GM23338 (cell line): ENCODE data around the gene GOLGA8B.

Experiments
- TF ChIP-seq, protein P1 (sequence below): IDR thresholded peaks from 2 replicates; pipeline ENCODE4 v1.6.1; 2016; ENCODE audit warnings: antibody characterized with exemption
- TF ChIP-seq, protein P2 (sequence below), 2 experiments: fragments of 200-600 bp in 1 of 2; sonication (generic) in 1 of 2; conservative IDR thresholded peaks; 2 replicates each; pipeline versions ENCODE4 v1.5.1 to v1.6.1; 2016 to 2017; ENCODE audit warnings: antibody characterized with exemption in 2 of 2, low read depth in 2 of 2, mild to moderate bottlenecking in 2 of 2, moderate library complexity in 1 of 2

- TF ChIP-seq, protein P1, sequence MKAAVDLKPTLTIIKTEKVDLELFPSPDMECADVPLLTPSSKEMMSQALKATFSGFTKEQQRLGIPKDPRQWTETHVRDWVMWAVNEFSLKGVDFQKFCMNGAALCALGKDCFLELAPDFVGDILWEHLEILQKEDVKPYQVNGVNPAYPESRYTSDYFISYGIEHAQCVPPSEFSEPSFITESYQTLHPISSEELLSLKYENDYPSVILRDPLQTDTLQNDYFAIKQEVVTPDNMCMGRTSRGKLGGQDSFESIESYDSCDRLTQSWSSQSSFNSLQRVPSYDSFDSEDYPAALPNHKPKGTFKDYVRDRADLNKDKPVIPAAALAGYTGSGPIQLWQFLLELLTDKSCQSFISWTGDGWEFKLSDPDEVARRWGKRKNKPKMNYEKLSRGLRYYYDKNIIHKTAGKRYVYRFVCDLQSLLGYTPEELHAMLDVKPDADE = no peak
- TF ChIP-seq, protein P2, sequence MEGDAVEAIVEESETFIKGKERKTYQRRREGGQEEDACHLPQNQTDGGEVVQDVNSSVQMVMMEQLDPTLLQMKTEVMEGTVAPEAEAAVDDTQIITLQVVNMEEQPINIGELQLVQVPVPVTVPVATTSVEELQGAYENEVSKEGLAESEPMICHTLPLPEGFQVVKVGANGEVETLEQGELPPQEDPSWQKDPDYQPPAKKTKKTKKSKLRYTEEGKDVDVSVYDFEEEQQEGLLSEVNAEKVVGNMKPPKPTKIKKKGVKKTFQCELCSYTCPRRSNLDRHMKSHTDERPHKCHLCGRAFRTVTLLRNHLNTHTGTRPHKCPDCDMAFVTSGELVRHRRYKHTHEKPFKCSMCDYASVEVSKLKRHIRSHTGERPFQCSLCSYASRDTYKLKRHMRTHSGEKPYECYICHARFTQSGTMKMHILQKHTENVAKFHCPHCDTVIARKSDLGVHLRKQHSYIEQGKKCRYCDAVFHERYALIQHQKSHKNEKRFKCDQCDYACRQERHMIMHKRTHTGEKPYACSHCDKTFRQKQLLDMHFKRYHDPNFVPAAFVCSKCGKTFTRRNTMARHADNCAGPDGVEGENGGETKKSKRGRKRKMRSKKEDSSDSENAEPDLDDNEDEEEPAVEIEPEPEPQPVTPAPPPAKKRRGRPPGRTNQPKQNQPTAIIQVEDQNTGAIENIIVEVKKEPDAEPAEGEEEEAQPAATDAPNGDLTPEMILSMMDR (conservative IDR thresholded peaks at IDR 0.05; ENCODE audit: low read depth in 2 of 2) = no peak
Measured at GRCh38 chr15:34613301-34613700, 29.9 kb upstream of the GOLGA8B start.
